H1 (cell line): ENCODE measurements around the gene ATOH8. TPM values are rescaled to one million over a fixed set of nuclear protein-coding genes. Genes with fewer than 3 reads are reported as not detected.

Experiments used
- CTCF ChIA-PET: fragments of 300-600 bp; sonication (Branson Sonifier 250); formaldehyde crosslinking; loops from one replicate; lab custom pipeline; 2021; ENCODE audit not compliant: partially characterized antibody; lab: Charles Lee
- POLR2A ChIA-PET: fragments of 300-600 bp; sonication (Branson Sonifier 250); formaldehyde crosslinking; loops from one replicate; lab custom pipeline; 2021; ENCODE audit warnings: inconsistent platforms; ENCODE audit not compliant: partially characterized antibody; lab: Charles Lee
- DNase-seq, 2 experiments: peaks; one replicate each; pipeline versions ENCODE4 v3.0.0 to v3.0.0-alpha.2; 2010 to 2022; ENCODE audit warnings: low spot score in 2 of 2, low read depth in 1 of 2, mixed read lengths in 1 of 2
- FAIRE-seq: peaks from 2 replicates; lab custom pipeline; 2011; peaks lifted over from hg19 to GRCh38; lab: Jason Lieb, UNC
- H2AFZ ChIP-seq: 2 replicates; pipeline ENCODE4 v1.8.1; 2012; ENCODE audit warnings: low read length, inconsistent platforms
- H2AK5ac ChIP-seq: 2 replicates; pipeline ENCODE4 v1.6.1; 2013; ENCODE audit warnings: low read depth, low read length
- H2BK120ac ChIP-seq: replicated peaks from 2 replicates; pipeline ENCODE3; 2013; ENCODE audit warnings: low read depth, low read length, inconsistent platforms
- H2BK12ac ChIP-seq: 2 replicates; pipeline ENCODE4 v1.6.1; 2013; ENCODE audit warnings: low read depth, low read length
- H2BK15ac ChIP-seq: 2 replicates; pipeline ENCODE4 v1.6.1; 2013; ENCODE audit warnings: low read length
- H2BK20ac ChIP-seq: 2 replicates; pipeline ENCODE4 v1.6.1; 2013; ENCODE audit warnings: low read length
- H2BK5ac ChIP-seq: 2 replicates; pipeline ENCODE4 v1.6.1; 2013; ENCODE audit warnings: low read depth, low read length
- H3K14ac ChIP-seq: 2 replicates; pipeline ENCODE4 v1.6.1; 2013; ENCODE audit warnings: inconsistent platforms; ENCODE audit not compliant: insufficient read length
- H3K18ac ChIP-seq: 2 replicates; pipeline ENCODE4 v1.6.1; 2013; ENCODE audit warnings: low read length; ENCODE audit errors: extremely low read depth
- H3K23ac ChIP-seq: 2 replicates; pipeline ENCODE4 v1.6.1; 2013; ENCODE audit warnings: inconsistent platforms; ENCODE audit not compliant: insufficient read length
- H3K23me2 ChIP-seq: 2 replicates; pipeline ENCODE4 v1.6.1; 2013; ENCODE audit warnings: low read depth, low read length
- H3K27ac ChIP-seq: 2 replicates; pipeline ENCODE4 v1.6.1; 2011; ENCODE audit warnings: low read depth, low read length, inconsistent platforms
- H3K27me3 ChIP-seq, 4 experiments: replicated peaks in 1 of 4; 1 replicate in 1 of 4; 2 replicates in 3 of 4; pipeline versions ENCODE4 v1.6.1 to v1.8.1; 2011 to 2013; ENCODE audit warnings: low read length in 3 of 4, mild to moderate bottlenecking in 3 of 4, inconsistent platforms in 2 of 4, mixed read lengths in 2 of 4, moderate library complexity in 1 of 4; ENCODE audit not compliant: control insufficient read depth in 3 of 4, insufficient read depth in 3 of 4; ENCODE audit errors: extremely low read depth in 1 of 4
- H3K36me3 ChIP-seq, 4 experiments: 2 replicates each; pipeline versions ENCODE4 v1.6.1 to v1.8.1; 2011 to 2013; ENCODE audit warnings: mild to moderate bottlenecking in 4 of 4, low read length in 3 of 4, moderate library complexity in 2 of 4, control low read depth in 1 of 4, inconsistent platforms in 1 of 4; ENCODE audit not compliant: insufficient read depth in 4 of 4, control insufficient read depth in 2 of 4
- H3K4ac ChIP-seq: replicated peaks from 2 replicates; pipeline ENCODE3; 2013; ENCODE audit warnings: low read length, low read depth, mixed read lengths, inconsistent platforms; ENCODE audit not compliant: insufficient read length
- H3K4me1 ChIP-seq, 4 experiments: replicated peaks in 1 of 4; 1 replicate in 1 of 4; 2 replicates in 3 of 4; pipeline versions ENCODE4 v1.6.1 to v1.8.1; 2011 to 2013; ENCODE audit warnings: low read length in 3 of 4, inconsistent platforms in 2 of 4, mixed read lengths in 1 of 4; ENCODE audit not compliant: insufficient read depth in 4 of 4, control insufficient read depth in 3 of 4
- H3K4me2 ChIP-seq, 2 experiments: 2 replicates each; pipeline versions ENCODE4 v1.6.1 to v1.8.1; 2011 to 2013; ENCODE audit warnings: low read depth in 2 of 2, low read length in 2 of 2, control low read depth in 1 of 2, inconsistent platforms in 1 of 2, mild to moderate bottlenecking in 1 of 2; ENCODE audit not compliant: insufficient read depth in 1 of 2
- H3K4me3 ChIP-seq, 4 experiments: fragments of 200-600, 300-600 bp in 1 of 4; sonication (generic), shearing (Covaris generic), sonication (Bioruptor Twin) in 1 of 4; 2 replicates each; pipeline versions ENCODE4 v1.5.1 to v1.8.1; 2011 to 2016; ENCODE audit warnings: low read length in 4 of 4, low read depth in 3 of 4, control low read depth in 2 of 4, inconsistent platforms in 2 of 4, mild to moderate bottlenecking in 2 of 4, mixed read lengths in 1 of 4, moderate library complexity in 1 of 4; ENCODE audit not compliant: insufficient read depth in 2 of 4; ENCODE audit errors: extremely low read depth in 1 of 4
- H3K56ac ChIP-seq: replicated peaks from 2 replicates; pipeline ENCODE3; 2013; ENCODE audit warnings: low read depth, mild to moderate bottlenecking, mixed read lengths, low read length, inconsistent platforms; ENCODE audit not compliant: insufficient read length
- H3K79me1 ChIP-seq: 2 replicates; pipeline ENCODE4 v1.6.1; 2013; ENCODE audit warnings: low read depth, low read length, control low read depth
- H3K79me2 ChIP-seq, 2 experiments: 2 replicates each; pipeline versions ENCODE4 v1.6.1 to v1.8.1; 2012 to 2013; ENCODE audit warnings: low read length in 2 of 2, mild to moderate bottlenecking in 2 of 2, inconsistent platforms in 1 of 2; ENCODE audit not compliant: insufficient read depth in 2 of 2, control insufficient read depth in 1 of 2
- H3K9ac ChIP-seq, 4 experiments: replicated peaks in 1 of 4; 1 replicate in 1 of 4; 2 replicates in 3 of 4; pipeline versions ENCODE4 v1.6.1 to v1.8.1; 2011 to 2013; ENCODE audit warnings: low read depth in 3 of 4, low read length in 3 of 4, control low read depth in 2 of 4, mild to moderate bottlenecking in 2 of 4, moderate library complexity in 2 of 4, inconsistent platforms in 1 of 4; ENCODE audit errors: extremely low read depth in 1 of 4
- H3K9me3 ChIP-seq, 2 experiments: 2 replicates each; pipeline versions ENCODE4 v1.6.1 to v1.8.1; 2012 to 2013; ENCODE audit warnings: mild to moderate bottlenecking in 2 of 2, moderate library complexity in 2 of 2, control low read depth in 1 of 2, inconsistent platforms in 1 of 2, low read depth in 1 of 2, low read length in 1 of 2, mixed read lengths in 1 of 2; ENCODE audit not compliant: insufficient read depth in 2 of 2
- H4K20me1 ChIP-seq, 2 experiments: replicated peaks in 1 of 2; 2 replicates each; pipeline versions ENCODE3 to v1.8.1; 2011 to 2013; ENCODE audit warnings: inconsistent platforms in 2 of 2, low read length in 2 of 2, mild to moderate bottlenecking in 1 of 2; ENCODE audit not compliant: insufficient read depth in 2 of 2, control insufficient read depth in 1 of 2
- H4K5ac ChIP-seq: 2 replicates; pipeline ENCODE4 v1.6.1; 2013; ENCODE audit warnings: low read length, low read depth, mixed read lengths, inconsistent platforms; ENCODE audit not compliant: insufficient read length
- H4K8ac ChIP-seq: 2 replicates; pipeline ENCODE4 v1.8.0; 2013; ENCODE audit warnings: mild to moderate bottlenecking, moderate library complexity, low read length, inconsistent platforms; ENCODE audit not compliant: insufficient read depth; ENCODE audit errors: extremely low read depth
- H4K91ac ChIP-seq: replicated peaks from 2 replicates; pipeline ENCODE3; 2013; ENCODE audit warnings: low read length, mixed read lengths, inconsistent platforms; ENCODE audit not compliant: insufficient read length
- CEBPB ChIP-seq: IDR thresholded peaks from 2 replicates; pipeline ENCODE4 v1.6.1; 2012; ENCODE audit warnings: low read depth, low read length
- CTBP2 ChIP-seq: IDR thresholded peaks from 2 replicates; pipeline ENCODE4 v1.7.0; 2011; ENCODE audit warnings: borderline replicate concordance, mild to moderate bottlenecking, moderate library complexity, mixed read lengths, low read length; ENCODE audit not compliant: insufficient read depth, insufficient read length
- EGR1 ChIP-seq: IDR thresholded peaks from 2 replicates; pipeline ENCODE4 v1.6.1; 2011; ENCODE audit warnings: low read depth, low read length, borderline replicate concordance
- HDAC2 ChIP-seq, 2 experiments: fragments of 300-600 bp in 1 of 2; sonication (generic) in 1 of 2; IDR thresholded peaks; 2 replicates each; pipeline ENCODE4 v1.6.1; 2011 to 2012; ENCODE audit warnings: low read depth in 2 of 2, low read length in 2 of 2, mild to moderate bottlenecking in 2 of 2, moderate library complexity in 2 of 2, borderline replicate concordance in 1 of 2, inconsistent platforms in 1 of 2
- HDAC6 ChIP-seq: IDR thresholded peaks from one replicate; pipeline ENCODE4 v1.7.1; 2012; ENCODE audit warnings: low read depth, mild to moderate bottlenecking, inconsistent platforms, low read length, moderate library complexity
- RFX5 ChIP-seq: IDR thresholded peaks from 2 replicates; pipeline ENCODE4 v1.6.1; 2011; ENCODE audit warnings: low read depth, low read length, improper control_type of control experiment, borderline replicate concordance
- SUZ12 ChIP-seq: fragments of 200-600 bp; sonication (generic); IDR thresholded peaks from 2 replicates; pipeline ENCODE4 v1.6.1; 2012; ENCODE audit warnings: mild to moderate bottlenecking, inconsistent platforms, low read length, moderate library complexity, mixed read lengths
- WGBS, 2 experiments: shearing (Covaris generic) in 1 of 2; methylation state at CpG; one replicate each; pipeline versions ENCODE4 v1.1.6 to v1.1.7; 2013 to 2015; ENCODE audit warnings: low lambda C conversion rate in 2 of 2, mixed read lengths in 2 of 2, inconsistent platforms in 1 of 2, low coverage in 1 of 2, missing lambda C conversion rate in 1 of 2; ENCODE audit not compliant: insufficient replicate concordance in 2 of 2, insufficient coverage in 1 of 2, insufficient read length in 1 of 2; ENCODE audit errors: extremely low coverage in 1 of 2, missing lambda C conversion rate in 1 of 2; 5-methylcytosine and 5-hydroxymethylcytosine counted together
- polyA plus RNA-seq, 7 experiments: library from polyadenylated mRNA; depleted of rRNA in 3 of 7; stranded (reverse) in 5 of 7; unstranded in 2 of 7; fragments of >200 nt in 5 of 7; fragments of 200-250 nt in 2 of 7; gene quantifications; 1 replicate in 5 of 7; 2 replicates in 1 of 7; 4 replicates in 1 of 7; pipeline versions ENCODE4 v1.2.1 to v1.2.3, GENCODE V29; 2011 to 2013; ENCODE audit warnings: missing spikeins in 2 of 7, mixed read lengths in 2 of 7
- total RNA-seq: library from RNA; stranded (reverse); fragmentation: NEBNext Ultra II Directional; extraction: Animal tissue kit (Norgen Biotek cat#: 25700); gene quantifications from 2 replicates; pipeline ENCODE4 v1.2.1, GENCODE V29; 2021
- TF ChIP-seq, protein P1 (sequence below), 3 experiments: IDR thresholded peaks; 1 replicate in 2 of 3; 2 replicates in 1 of 3; pipeline versions ENCODE4 v1.5.1 to v1.6.1; 2011; ENCODE audit warnings: low read length in 3 of 3, mild to moderate bottlenecking in 3 of 3, inconsistent platforms in 2 of 3, low read depth in 1 of 3, moderate library complexity in 1 of 3; ENCODE audit not compliant: insufficient read depth in 1 of 3; ENCODE audit errors: control extremely low read depth in 1 of 3

The ATOH8 gene
- total and polyA plus RNA-seq, 2 of the 8 experiments (the other 6 are each of a cell fraction or from before 2014, with no cell fraction given): 0.50 to 0.53 TPM

DNA sequence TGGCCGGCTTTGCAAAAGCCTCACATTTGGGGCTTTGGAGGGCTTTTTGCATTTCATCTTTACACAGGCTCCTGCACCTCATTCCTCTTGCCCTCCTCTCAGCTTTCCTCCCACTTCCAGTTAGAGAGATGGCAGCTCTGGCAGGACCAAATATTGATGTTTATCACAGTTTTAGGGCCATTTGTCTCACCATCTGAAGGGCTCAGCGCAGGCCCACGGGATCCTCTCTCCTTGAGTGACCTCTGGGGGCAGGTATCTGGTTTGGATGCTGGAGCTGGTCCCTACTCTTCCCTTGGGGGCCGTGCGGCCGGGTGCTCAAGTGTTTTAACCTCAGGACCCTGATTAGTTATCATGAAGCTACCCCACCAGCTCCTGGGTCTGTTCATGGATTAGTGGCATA, 19.9 kb downstream of the ATOH8 start:
- H3K23ac ChIP-seq: no peak overlapping the region
- H4K8ac ChIP-seq: no peak overlapping the region
- no peak overlapping the region for H2BK12ac ChIP-seq
- H3K4me2 ChIP-seq: no peak overlapping the region
- no peaks in the 10 kb centered on the region for H3K79me1 ChIP-seq
- no peak overlapping the region for H2BK120ac ChIP-seq
- no peak overlapping the region for H2BK20ac ChIP-seq
- DNase-seq (no peak), FAIRE-seq (no peak)
- H3K79me2 ChIP-seq: no peaks in the 10 kb centered on the region
- no peaks in the 10 kb centered on the region for H3K9me3 ChIP-seq
- peaks cover 0 to 23% (median 14%) of the 10 kb centered on the region in 4 experiments; a peak in 6 of 7 replicates for H3K27me3 ChIP-seq
- H2BK15ac ChIP-seq: no peak overlapping the region
- ChIA-PET POLR2A (interaction anchor here (0.9 to 3.0 kb wide), 7 partner anchors 10 to 61 kb away, joined by 3 to 7 read pairs (median 4); no protein-coding TSS in a partner anchor), CTCF (interaction anchor here (1.4 to 47.8 kb wide), 7 partner anchors 1 to 44 kb away, joined by 4 to 986 read pairs (median 8); partner anchors contain the start of gene ATOH8)
- no peak overlapping the region for H3K18ac ChIP-seq
- H4K5ac ChIP-seq: no peak overlapping the region
- peaks cover 0 to 34% (median 18%) of the 10 kb centered on the region in 4 experiments; a peak in 6 of 7 replicates for H3K4me1 ChIP-seq
- no peak overlapping the region for H3K4ac ChIP-seq
- WGBS, 2 experiments: 85% methylated on average over 6 of the region's 6 CpGs; no CpG with 5 or more reads in 1 of the 2 experiments
- H2AFZ ChIP-seq: no peak overlapping the region
- no peak overlapping the region for H3K27ac ChIP-seq
- H2AK5ac ChIP-seq: no peak overlapping the region
- TF ChIP-seq, protein P1, sequence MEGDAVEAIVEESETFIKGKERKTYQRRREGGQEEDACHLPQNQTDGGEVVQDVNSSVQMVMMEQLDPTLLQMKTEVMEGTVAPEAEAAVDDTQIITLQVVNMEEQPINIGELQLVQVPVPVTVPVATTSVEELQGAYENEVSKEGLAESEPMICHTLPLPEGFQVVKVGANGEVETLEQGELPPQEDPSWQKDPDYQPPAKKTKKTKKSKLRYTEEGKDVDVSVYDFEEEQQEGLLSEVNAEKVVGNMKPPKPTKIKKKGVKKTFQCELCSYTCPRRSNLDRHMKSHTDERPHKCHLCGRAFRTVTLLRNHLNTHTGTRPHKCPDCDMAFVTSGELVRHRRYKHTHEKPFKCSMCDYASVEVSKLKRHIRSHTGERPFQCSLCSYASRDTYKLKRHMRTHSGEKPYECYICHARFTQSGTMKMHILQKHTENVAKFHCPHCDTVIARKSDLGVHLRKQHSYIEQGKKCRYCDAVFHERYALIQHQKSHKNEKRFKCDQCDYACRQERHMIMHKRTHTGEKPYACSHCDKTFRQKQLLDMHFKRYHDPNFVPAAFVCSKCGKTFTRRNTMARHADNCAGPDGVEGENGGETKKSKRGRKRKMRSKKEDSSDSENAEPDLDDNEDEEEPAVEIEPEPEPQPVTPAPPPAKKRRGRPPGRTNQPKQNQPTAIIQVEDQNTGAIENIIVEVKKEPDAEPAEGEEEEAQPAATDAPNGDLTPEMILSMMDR (IDR thresholded peaks at IDR 0.05; ENCODE audit: control extremely low read depth in 1 of 3, insufficient read depth in 1 of 3, low read depth in 1 of 3, low read length in 3 of 3): no peak
- TF ChIP-seq CEBPB: no peak
- no peak for TF ChIP-seq CTBP2
- TF ChIP-seq HDAC2 (IDR thresholded peaks at IDR 0.05; ENCODE audit: borderline replicate concordance in 1 of 2, low read depth in 2 of 2, low read length in 2 of 2): no peak
- TF ChIP-seq SUZ12: no peak
- TF ChIP-seq EGR1: no peak
- no peak for TF ChIP-seq RFX5
- TF ChIP-seq HDAC6: no peak
- H3K56ac ChIP-seq: no peak overlapping the region
- H3K4me3 ChIP-seq: no peak overlapping the region
- H4K20me1 ChIP-seq: no peaks in the 10 kb centered on the region
- no peaks in the 10 kb centered on the region for H3K23me2 ChIP-seq
- H4K91ac ChIP-seq: no peak overlapping the region
- H3K14ac ChIP-seq: no peak overlapping the region
- H2BK5ac ChIP-seq: no peak overlapping the region
- no peaks in the 10 kb centered on the region for H3K36me3 ChIP-seq
- no peak overlapping the region for H3K9ac ChIP-seq
